HG03457 (cell line): ENCODE data around the gene NUP50.

Experiments used
- ATAC-seq: cut with Tn5 transposase; IDR thresholded peaks from one replicate; pipeline ENCODE4 v1.9.1; 2021; ENCODE audit warnings: moderate number of reproducible peaks; ENCODE audit not compliant: unreplicated experiment

Gene NUP50, protein sequence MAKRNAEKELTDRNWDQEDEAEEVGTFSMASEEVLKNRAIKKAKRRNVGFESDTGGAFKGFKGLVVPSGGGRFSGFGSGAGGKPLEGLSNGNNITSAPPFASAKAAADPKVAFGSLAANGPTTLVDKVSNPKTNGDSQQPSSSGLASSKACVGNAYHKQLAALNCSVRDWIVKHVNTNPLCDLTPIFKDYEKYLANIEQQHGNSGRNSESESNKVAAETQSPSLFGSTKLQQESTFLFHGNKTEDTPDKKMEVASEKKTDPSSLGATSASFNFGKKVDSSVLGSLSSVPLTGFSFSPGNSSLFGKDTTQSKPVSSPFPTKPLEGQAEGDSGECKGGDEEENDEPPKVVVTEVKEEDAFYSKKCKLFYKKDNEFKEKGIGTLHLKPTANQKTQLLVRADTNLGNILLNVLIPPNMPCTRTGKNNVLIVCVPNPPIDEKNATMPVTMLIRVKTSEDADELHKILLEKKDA

DNA sequence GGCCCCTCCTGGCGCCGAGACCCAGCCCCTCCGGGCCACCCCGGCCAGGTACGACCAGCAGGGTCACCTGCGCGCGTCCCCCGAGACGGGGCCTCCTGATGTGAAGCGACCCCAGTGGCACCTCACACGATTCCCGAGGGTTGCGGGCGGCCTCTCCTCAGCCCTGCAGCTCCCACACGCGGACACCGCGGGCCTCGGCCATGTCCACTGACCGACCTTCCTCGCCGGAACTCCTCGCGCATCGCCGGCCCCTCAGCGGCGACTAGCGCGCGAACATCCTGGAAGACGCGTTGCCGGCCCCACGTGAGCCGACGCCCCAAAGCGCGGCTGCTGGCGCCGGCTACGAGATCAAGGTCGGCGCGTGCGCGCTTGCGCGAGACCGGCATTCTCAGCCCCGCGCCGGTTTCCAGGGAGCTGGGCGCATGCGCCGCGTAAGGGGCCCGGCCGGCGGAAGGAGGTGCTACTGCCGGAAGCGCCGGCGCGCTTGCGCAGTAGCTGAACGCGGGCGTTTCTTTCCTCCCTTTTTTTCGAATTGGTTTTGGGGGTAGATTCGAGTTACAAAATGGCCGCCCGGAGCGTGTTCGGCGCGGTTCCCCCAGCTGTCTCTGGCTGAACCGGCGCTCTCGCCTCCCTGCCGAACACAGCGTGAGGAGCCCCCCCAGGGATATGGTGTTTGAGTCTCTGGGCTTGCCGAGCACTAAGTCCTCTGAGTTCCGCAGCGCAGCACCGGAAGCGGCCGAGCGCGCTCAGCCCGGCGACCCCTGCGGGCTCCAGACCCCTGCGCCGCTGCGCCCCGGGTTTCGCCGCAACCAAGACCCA is at the start of gene NUP50:
TSS of gene NUP50 (plus strand) at position 475 of the 819 bp plus-strand sequence. CDS start 4,253 bp downstream, outside the sequence.
- ATAC-seq, result peak; percentile 51

DNA sequence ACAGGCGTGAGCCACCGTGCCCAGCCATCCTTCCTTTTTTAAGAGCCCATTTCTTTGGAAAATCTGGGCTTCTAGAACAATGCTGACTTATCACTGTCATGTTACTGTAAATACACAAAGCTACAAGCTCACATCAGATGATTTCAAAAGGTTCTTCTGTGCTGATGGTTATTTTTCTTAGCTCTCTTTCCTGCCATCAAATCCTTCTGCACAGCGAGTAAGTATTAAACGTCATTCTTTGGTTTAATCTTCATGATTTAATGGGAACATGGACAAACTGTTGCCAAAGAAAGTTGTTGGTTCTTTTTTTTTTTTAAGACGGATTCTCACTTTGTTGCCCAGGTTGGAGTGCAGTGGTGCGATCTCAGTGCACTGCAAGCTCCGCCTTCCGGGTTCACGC is 43.3 kb upstream of the NUP50 start:
- no peak for ATAC-seq

DNA sequence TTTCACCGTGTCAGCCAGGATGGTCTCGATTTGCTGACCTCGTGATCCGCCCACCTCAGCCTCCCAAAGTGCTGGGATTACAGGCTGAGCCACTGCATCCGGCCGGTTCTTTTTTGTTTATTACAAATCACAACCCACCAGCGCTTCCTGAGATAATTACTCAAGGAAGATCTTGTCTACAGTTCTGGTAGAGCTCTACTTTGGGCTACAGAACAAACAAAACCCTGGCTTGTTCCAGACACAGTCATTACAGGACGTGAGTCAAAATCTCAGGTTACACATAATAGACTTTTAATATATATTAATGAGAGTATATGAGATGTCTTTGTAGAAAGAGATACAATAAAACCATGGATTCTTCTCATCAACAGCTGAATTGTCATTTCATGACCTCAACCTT is 42.8 kb upstream of the NUP50 start:
- no peak for ATAC-seq

DNA sequence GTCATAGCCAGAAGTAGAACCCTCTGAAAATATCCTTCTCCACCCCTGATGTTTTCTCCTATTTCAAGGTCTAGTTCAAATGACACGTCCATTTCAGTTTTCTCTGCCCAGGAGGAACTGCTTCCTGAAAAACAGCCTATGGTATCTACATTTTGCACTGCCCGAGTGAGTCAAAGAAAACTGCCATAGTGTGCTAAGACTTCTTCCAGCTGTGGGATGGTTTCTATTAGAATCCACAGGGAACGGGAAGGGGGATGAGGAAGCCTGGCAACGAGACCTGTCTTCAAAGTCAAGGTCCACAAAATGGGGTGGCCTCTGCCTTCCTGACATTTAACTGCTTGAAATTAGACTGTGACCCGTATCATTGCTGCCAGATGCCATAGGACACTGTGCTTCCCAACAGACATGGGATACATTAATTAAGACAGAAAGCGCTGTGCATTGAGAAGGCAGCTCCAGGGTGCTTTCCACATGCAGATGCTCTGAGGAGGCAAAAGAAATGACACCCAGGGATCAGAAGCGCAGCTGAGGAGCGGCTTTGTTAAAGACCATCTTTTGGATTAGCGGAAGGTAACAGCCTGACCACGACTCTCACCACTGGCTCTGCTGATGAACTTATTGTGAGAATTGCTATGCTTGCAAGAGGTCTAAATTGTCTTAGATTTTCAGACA is 39.4 kb upstream of the NUP50 start:
- ATAC-seq, result no peak

DNA sequence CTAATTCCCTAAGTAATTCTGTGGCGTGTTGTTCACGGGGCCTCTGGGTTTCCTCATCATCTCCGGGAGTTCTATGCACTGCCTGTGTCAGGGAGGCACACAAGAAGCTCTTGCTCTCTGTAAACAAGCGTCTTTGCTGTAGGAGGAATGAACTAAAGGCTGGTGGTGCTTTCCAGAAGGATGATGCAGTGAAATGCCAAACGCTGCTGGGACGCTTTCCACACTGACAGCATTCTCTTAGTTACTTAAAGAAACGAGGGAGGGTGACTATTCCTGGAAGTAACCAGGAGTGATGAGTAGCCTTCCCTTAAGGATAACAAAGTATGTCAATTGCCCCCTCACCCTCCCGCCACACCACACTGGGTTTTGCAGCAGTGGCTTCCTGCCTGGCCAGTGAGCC is 38.5 kb upstream of the NUP50 start:
- ATAC-seq, result no peak

DNA sequence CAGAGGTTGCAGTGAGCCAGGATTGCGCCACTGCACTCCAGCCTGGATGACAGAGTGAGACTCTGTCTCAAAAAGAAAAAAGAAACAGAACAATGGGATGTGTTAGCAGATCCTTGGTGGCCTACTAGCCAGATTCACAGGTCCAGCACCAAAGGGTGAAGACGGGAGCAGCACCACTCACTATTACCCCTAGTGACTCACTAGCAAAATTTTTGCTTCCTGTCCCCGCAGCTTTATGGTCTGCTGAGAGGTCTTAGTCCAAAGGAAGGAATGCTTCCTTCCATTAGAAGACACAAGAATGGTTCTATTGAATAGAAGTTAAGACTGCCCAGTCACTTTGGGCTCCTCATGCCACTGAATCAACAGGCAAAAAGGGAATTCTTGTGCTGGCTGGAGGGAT is 35.9 kb upstream of the NUP50 start:
- ATAC-seq, result no peak

DNA sequence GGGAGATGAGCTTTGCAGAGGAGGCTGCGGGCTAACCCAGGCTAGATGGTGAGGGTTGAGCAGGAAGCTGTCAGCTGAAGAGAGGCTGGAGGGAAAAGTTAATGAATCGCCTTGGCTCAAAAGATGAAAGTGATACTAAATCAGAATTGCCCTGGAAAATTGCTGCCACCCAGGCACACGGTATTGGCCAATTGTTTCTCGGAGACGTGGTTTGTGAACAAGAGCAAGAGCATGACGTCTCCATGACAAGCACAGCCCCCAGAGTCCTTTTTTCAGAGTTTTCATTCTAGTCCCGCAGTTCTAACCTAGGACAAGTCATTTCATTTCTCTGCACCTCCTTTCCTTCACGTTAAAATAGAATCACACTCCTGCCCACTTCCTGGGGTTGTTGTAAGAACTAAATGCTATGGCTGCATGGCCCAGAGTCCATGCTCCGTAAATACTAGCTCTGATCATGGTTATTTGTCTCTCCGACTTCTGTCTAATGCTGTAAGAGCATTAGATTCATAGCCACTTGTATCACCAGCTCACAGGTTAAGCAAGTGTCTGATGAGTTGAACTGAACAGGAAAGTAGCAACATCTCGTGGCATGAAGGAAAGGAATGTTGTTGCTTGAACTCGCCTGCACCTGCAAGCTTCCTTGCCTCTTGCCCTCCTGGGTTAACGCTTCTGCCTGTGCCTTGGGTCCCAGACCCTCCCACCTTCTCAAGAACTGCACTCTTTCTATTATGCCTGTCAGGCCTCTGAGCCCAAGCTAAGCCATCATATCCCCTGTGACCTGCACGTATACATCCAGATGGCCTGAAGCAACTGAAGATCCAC is 33.8 kb upstream of the NUP50 start:
- ATAC-seq, result no peak

DNA sequence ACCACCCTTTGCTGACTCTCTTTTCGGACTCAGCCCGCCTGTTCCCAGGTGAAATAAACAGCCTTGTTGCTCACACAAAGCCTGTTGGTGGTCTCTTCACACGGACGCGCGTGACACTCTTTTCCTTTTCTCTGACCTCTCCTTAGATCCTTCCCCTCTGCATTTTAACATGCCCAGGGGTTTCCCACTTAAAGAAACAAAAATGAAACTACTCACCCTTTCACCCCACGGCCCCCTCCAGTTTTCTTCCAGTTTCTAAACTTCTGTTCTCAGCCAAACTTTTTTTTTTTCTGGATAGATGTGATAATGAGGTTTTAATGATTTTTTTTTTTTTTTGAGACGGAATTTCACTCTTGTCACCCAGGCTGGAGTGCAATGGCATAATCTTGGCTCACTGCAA is 32.8 kb upstream of the NUP50 start:
- ATAC-seq, result no peak

DNA sequence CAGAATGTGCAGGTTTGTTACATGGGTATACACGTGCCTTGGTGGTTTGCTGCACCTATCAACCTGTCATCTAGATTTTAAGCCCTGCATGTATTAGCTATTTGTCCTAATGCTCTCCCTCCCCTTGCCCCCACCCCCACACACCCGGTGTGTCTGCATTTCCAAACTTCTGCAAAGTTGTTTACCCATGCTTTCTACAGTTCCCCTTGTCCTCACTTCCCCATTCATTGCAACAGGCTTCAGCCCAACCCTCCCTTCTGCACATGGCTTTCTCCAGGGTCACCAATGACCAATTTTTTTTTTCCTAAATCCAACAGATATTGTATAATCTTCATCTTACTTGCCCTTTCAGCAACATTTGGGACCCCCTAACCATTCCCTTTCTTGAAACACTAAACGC is 32.0 kb upstream of the NUP50 start:
- ATAC-seq, result no peak

DNA sequence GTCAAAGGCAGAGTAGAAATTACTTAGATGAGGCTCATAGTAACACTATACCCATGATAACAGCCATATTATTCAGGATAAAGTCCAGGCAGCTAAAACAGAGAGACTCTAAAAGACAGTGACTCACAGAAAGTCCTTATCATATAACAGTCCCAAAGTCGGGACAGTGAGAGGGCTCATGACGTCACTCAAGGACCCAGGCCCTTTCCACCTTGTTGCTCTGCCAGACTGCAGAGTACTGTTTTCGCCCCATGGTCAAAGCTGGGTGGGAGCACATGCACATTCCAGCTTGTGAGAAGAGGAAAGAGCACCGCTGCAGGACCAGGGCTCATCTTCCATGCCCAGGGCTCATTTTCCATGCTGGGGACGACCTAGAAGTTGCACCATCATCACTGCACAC is 29.4 kb upstream of the NUP50 start:
- ATAC-seq, result no peak

DNA sequence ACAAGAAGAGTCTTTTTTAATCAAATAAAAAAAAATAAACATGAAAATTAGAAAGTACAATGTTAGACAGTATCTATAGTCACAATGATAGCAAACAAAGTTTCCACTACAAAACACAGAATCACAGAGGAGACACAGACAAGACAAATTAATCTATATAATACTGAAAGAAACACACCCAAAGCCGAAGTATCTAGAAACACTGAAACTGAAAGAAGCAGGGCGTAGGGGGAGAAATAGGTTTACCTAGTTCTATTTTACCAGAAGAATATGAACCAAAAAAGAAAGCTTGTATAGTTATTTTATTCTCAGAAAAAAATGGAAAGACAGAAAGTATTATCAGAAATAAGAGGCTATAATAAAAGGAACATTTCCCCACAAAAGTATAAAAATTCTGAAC is 27.1 kb upstream of the NUP50 start:
- ATAC-seq, result no peak

DNA sequence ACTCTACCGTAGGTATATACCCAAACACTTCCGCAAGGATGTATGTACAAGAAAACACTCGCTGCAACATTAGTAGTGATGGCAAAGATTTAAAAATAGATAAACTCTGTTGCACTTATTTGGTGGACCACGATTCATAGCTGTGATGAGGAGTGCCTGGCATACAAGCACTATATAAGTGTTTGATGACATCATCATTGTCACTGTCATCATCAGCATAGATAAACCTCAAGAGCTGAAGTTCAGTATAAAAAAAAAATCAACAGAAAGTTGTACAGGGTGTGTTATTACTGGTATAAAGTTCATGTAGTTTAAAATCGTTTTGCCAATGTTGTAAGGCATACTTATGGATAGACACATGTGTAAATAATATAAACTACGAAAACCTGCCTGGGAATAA is 24.0 kb upstream of the NUP50 start:
- no peak for ATAC-seq

DNA sequence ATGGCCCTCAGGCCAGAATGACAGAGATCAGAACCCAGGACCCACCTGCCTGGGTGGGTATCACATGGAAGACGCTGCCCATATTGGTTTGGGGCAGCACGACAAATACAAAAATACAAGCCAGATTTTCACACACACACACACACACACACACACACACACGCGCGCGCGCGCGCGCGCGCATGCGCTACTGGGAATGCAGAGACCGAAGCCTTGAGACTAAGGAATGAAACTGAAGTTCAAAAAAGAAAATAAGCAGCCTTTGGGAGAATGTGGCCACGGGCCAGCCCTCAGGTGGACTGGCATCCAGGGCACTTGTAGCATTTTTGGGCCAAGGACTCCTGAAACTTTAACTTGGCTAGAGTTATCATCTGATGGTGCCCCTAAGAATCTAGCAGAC is 21.3 kb upstream of the NUP50 start:
- ATAC-seq, result no peak

DNA sequence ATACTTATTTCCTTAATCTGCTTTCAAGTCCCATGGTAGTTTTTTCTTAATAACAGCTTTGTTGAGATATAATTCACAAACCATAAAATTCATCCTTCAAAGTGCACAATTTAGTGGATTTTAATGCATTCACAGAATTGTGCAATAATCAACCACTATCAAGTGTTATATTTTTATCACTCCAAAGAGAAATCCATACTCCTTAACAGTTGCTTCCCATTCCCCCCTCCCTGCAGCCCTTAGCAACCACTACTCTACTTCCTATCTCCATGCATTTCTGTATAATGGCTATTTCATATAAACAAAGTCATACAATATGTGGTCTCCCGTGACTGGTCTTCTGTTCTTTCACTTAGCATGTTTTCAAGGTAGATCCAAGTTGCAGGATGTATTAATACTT is 18.8 kb upstream of the NUP50 start:
- no peak for ATAC-seq

DNA sequence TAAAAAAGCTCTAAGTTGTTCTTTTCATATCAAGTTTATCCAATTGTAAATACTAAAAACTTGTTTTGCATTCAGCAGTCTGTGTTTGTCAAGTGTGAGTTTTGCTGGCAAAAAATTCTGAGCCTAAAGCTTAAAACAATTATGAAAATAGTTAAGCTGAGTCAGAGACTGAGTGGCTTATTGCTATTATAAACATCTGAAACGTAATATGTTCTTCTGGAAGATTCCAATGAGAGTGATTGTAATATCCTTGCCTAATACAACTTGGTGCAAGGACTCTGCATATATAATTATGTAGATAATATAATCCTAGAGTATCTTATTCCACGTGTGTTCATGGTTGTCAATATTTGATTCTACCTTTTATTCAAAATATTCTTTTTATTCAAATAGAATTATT is 14.1 kb upstream of the NUP50 start:
- no peak for ATAC-seq

DNA sequence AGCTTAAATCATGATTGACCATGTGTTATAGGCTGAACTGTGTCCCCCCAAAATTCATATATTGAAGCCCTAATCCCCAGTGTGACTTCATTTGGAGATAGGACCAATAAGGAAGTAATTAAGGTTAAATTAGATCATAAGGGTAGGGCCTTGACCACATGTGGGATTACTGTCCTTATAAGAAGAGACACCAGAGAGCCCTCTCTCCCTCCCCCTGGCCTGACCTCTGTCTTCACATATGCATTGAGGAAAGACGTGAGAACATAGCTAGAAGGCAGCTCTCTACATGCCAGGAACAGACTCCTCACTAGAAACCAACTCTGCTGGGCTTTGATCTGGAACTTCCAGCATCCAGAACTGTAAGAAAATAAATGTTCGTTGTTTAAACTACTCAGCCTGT is 13.6 kb upstream of the NUP50 start:
- ATAC-seq, result no peak

DNA sequence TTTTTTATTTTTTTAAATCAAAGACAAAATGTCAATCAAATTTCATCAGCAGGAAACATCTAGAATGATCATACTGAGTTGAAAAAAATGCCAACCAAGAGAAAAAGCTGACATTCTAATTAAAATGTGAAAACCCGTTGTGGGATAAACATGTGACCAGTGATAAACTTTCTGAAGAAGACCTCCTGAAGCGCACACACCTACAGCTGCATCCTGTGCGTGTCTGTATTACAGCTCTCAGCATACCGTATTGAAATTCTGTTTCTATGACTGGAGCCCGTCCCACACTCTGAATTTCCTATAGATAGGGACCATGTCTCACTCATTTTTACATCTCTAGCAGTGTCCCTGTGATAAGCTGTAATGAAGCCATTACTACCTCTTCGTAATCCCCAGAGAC is 12.2 kb upstream of the NUP50 start:
- ATAC-seq, result no peak

DNA sequence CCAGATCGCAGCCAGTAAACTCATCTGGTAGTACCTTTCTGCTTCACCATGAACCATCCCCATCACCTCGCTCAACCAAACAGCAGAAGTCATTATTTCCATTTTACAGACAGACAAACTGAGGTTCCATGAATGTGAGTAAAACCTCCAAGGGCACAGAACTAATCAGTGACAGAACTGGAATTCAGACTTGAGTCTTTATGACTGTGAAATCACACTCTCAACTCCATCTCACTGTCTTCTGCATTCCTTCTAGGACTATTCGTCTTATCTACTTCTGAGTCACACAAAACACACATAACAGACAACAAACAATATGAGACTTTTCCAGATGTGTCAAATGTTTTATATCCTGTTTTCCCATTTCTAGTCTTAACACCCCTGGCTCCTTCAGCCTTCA is 9.3 kb upstream of the NUP50 start:
- ATAC-seq, result no peak

DNA sequence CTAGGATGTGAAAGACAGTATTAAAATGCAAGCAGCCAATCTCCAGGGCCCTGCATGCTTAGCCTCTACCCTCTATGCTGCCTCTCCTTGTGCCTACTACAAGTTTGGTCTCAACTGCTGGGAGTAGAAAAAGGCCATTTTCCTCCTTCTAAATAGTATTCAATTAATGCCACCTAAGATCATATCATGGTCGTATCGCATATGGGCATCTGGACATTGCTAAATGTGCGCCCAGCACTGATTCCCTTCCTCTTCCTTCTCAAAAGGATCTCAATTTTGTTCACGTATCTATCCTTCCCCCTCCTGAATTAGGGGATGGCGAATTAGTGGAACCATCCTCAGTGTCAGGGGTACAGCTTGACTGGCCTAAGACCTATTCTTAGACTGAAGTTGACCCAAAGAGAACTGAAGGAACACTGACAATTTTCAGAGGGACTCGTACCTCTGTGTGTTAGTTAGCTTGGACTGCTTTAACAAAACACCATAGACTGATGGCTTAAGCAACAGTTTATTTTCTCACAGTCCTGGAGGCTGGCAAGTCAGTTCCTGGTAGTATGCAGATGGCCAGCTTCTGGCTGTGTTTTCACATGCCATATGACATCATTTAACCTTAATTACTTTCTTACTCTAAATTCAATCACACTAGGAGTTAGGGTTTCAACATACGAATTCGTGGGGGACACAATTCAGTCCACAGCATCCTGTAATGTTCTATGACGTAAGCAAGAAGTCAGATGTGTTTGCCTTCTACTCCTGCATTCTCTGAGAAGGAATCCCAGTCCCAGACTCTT is 8.5 kb upstream of the NUP50 start:
- no peak for ATAC-seq

DNA sequence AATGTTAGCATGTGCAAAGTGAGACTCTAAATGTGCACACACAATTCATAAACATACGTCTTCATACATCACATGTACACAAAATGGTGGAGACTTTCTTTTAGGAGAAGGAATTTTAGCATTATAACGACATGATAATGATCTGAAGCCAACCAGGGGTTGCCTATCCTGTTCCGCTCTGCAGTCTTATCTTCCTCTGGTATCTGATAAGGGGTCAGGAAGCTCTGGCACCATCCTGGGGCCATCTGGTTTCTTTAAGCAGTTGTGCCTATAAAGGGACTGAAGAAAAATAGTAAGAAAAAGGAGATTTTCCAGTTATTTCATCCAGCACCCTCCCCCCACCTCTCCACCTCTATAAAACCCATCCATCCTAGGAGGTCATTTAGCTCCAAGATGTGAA is 5.8 kb upstream of the NUP50 start:
- no peak for ATAC-seq
